RWPE2 (cell line): Measurements from ENCODE around the gene SLC22A13.

ENCODE experiments used
- ATAC-seq: fragments of 200-7000 bp; cut with Tn5 transposase; 3 replicates; pipeline ENCODE4 v1.9.1; 2021; ENCODE audit warnings: low read depth
- DNase-seq: peaks from one replicate; pipeline ENCODE4 v3.0.0-alpha.2; 2020; ENCODE audit warnings: low spot score
- H3K27ac ChIP-seq: fragments of 450-650 bp; 2 replicates; pipeline ENCODE4 v1.5.1; 2017; ENCODE audit warnings: mild to moderate bottlenecking; ENCODE audit not compliant: poor library complexity, severe bottlenecking
- H3K27me3 ChIP-seq: fragments of 250-450 bp; sonication (Bioruptor Pico); 2 replicates; pipeline ENCODE4 v1.5.1; 2021; ENCODE audit warnings: mild to moderate bottlenecking, moderate library complexity; ENCODE audit not compliant: insufficient read depth, poor library complexity, severe bottlenecking
- H3K36me3 ChIP-seq: fragments of 250-450 bp; sonication (Bioruptor Pico); 2 replicates; pipeline ENCODE4 v1.5.1; 2020; ENCODE audit warnings: low read depth, mild to moderate bottlenecking, moderate library complexity
- H3K4me1 ChIP-seq: fragments of 250-450 bp; sonication (Bioruptor Pico); 2 replicates; pipeline ENCODE4 v1.5.1; 2021; ENCODE audit warnings: mild to moderate bottlenecking, moderate library complexity; ENCODE audit not compliant: insufficient read depth, poor library complexity, severe bottlenecking
- H3K4me3 ChIP-seq: fragments of 250-450 bp; sonication (Bioruptor Pico); 2 replicates; pipeline ENCODE4 v1.5.1; 2021; ENCODE audit warnings: mild to moderate bottlenecking, moderate library complexity; ENCODE audit not compliant: severe bottlenecking
- H3K9me3 ChIP-seq: fragments of 250-450 bp; sonication (Bioruptor Pico); 2 replicates; pipeline ENCODE4 v1.5.1; 2021; ENCODE audit warnings: mild to moderate bottlenecking, moderate library complexity; ENCODE audit not compliant: severe bottlenecking
- TF ChIP-seq, protein P1 (sequence below): fragments of 450-650 bp; IDR thresholded peaks from one replicate; pipeline ENCODE4 v1.5.1; 2017; ENCODE audit warnings: mild to moderate bottlenecking, moderate library complexity; ENCODE audit not compliant: poor library complexity, severe bottlenecking

SLC22A13 gene

GRCh38 chr3:38327335-38328009 lies 61.9 kb downstream of the SLC22A13 start:
- no peaks in the 10 kb centered on the region for H3K36me3 ChIP-seq
- TF ChIP-seq, protein P1, sequence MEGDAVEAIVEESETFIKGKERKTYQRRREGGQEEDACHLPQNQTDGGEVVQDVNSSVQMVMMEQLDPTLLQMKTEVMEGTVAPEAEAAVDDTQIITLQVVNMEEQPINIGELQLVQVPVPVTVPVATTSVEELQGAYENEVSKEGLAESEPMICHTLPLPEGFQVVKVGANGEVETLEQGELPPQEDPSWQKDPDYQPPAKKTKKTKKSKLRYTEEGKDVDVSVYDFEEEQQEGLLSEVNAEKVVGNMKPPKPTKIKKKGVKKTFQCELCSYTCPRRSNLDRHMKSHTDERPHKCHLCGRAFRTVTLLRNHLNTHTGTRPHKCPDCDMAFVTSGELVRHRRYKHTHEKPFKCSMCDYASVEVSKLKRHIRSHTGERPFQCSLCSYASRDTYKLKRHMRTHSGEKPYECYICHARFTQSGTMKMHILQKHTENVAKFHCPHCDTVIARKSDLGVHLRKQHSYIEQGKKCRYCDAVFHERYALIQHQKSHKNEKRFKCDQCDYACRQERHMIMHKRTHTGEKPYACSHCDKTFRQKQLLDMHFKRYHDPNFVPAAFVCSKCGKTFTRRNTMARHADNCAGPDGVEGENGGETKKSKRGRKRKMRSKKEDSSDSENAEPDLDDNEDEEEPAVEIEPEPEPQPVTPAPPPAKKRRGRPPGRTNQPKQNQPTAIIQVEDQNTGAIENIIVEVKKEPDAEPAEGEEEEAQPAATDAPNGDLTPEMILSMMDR = no peak
- peak overlapping the region; percentile 41 for H3K27ac ChIP-seq
- ATAC-seq (peak; percentile 91), DNase-seq (no peak)
- H3K4me1 ChIP-seq = peaks cover 7% of the 10 kb centered on the region
- H3K4me3 ChIP-seq = no peak overlapping the region
- peaks cover 1% of the 10 kb centered on the region for H3K9me3 ChIP-seq
- H3K27me3 ChIP-seq = no peaks in the 10 kb centered on the region
